GM12878 (cell line): ENCODE measurements around the gene GTF2B. TPM values are rescaled to one million over a fixed set of nuclear protein-coding genes. Genes with fewer than 3 reads are reported as not detected.
"Not testable (repeated sequence)": the region's sequence is repeated elsewhere in the genome, so short reads cannot be mapped to it uniquely, and the experiment has no call there.

Experiments
- ATAC-seq: fragments of 200-7000 bp; cut with Tn5 transposase; 3 replicates; pipeline ENCODE4 v1.9.1; 2020; ENCODE audit warnings: mild to moderate bottlenecking, moderate library complexity
- BruUV-seq: library from RNA; stranded (reverse); fragments of 400-500 nt; replicated peaks from 2 replicates; lab custom pipeline; 2021; lab: Mats Ljungman, UMichigan
- CTCF ChIA-PET: fragments of 300-600 bp; sonication (Branson Sonifier 250); formaldehyde crosslinking; extraction: SDS; loops from one replicate; lab custom pipeline; 2021; ENCODE audit warnings: inconsistent platforms; lab: Yijun Ruan, JAX
- POLR2A ChIA-PET: fragments of 350-600 bp; formaldehyde crosslinking; extraction: SDS; loops from one replicate; lab custom pipeline; 2021; ENCODE audit warnings: inconsistent platforms; lab: Charles Lee
- RAD21 ChIA-PET: fragments of 300-600 bp; sonication (Branson Sonifier 250); formaldehyde crosslinking; loops from one replicate; lab custom pipeline; 2023; ENCODE audit warnings: antibody characterized with exemption; ENCODE audit not compliant: unreplicated experiment; lab: Charles Lee
- SMC1A ChIA-PET: fragments of 300-600 bp; sonication (Branson Sonifier 250); formaldehyde crosslinking; loops from one replicate; lab custom pipeline; 2023; ENCODE audit not compliant: unreplicated experiment, uncharacterized antibody; lab: Charles Lee
- DNase-seq: peaks from one replicate; pipeline ENCODE4 v3.0.0-alpha.2; 2011; ENCODE audit warnings: low read depth, low spot score
- FAIRE-seq: peaks from 3 replicates; lab custom pipeline; 2011; peaks lifted over from hg19 to GRCh38; lab: Jason Lieb, UNC
- H2AFZ ChIP-seq: 2 replicates; pipeline ENCODE4 v1.6.0; 2011; ENCODE audit warnings: low read depth, low read length, control low read depth; ENCODE audit not compliant: control insufficient read depth
- H3K27ac ChIP-seq: 2 replicates; pipeline ENCODE4 v1.5.1; 2011; ENCODE audit warnings: control low read depth; ENCODE audit not compliant: control insufficient read depth, insufficient read depth
- H3K27me3 ChIP-seq, 2 experiments: replicated peaks in 1 of 2; 2 replicates each; pipeline versions ENCODE4 v1.6.0 to v1.6.1; 2011; ENCODE audit warnings: low read length in 1 of 2; ENCODE audit not compliant: control insufficient read depth in 2 of 2, insufficient read depth in 2 of 2
- H3K36me3 ChIP-seq, 2 experiments: 2 replicates each; pipeline ENCODE4 v1.5.1; 2011; ENCODE audit warnings: low read length in 1 of 2; ENCODE audit not compliant: control insufficient read depth in 2 of 2, insufficient read depth in 2 of 2
- H3K4me1 ChIP-seq: 2 replicates; pipeline ENCODE4 v1.6.1; 2011; ENCODE audit warnings: mild to moderate bottlenecking, low read length, moderate library complexity, mixed read lengths; ENCODE audit not compliant: control insufficient read depth, insufficient read depth
- H3K4me2 ChIP-seq: 2 replicates; pipeline ENCODE4 v1.6.0; 2011; ENCODE audit warnings: control low read depth; ENCODE audit not compliant: control insufficient read depth, insufficient read depth
- H3K4me3 ChIP-seq: fragments of 200-600 bp; sonication (generic); 2 replicates; pipeline ENCODE4 v1.5.1; 2016
- H3K79me2 ChIP-seq: 2 replicates; pipeline ENCODE4 v1.6.0; 2011; ENCODE audit warnings: low read length; ENCODE audit not compliant: control insufficient read depth, insufficient read depth
- H3K9ac ChIP-seq: 2 replicates; pipeline ENCODE4 v1.8.0; 2011; ENCODE audit warnings: low read length, control low read depth, mixed read lengths; ENCODE audit not compliant: control insufficient read depth, insufficient read depth
- H3K9me3 ChIP-seq: replicated peaks from 3 replicates; pipeline ENCODE4 v1.5.1; 2011; ENCODE audit warnings: mild to moderate bottlenecking, low read length; ENCODE audit not compliant: control insufficient read depth, insufficient read depth
- H4K20me1 ChIP-seq: 2 replicates; pipeline ENCODE4 v1.6.0; 2011; ENCODE audit not compliant: control insufficient read depth, insufficient read depth
- ASH2L ChIP-seq: fragments of 300-600, 200-600 bp; sonication (generic); IDR thresholded peaks from 2 replicates; pipeline ENCODE4 v1.6.1; 2017; ENCODE audit warnings: low read depth, mild to moderate bottlenecking, borderline replicate concordance
- FOS ChIP-seq: IDR thresholded peaks from 3 replicates; pipeline ENCODE4 v1.6.1; 2011; ENCODE audit warnings: borderline replicate concordance; ENCODE audit not compliant: insufficient read length; ENCODE audit errors: extremely low read depth
- WGBS: methylation state at CpG from one replicate; pipeline ENCODE4 v1.1.6; 2016; ENCODE audit warnings: low lambda C conversion rate; ENCODE audit not compliant: insufficient replicate concordance, insufficient coverage; ENCODE audit errors: missing lambda C conversion rate; 5-methylcytosine and 5-hydroxymethylcytosine counted together
- in situ Hi-C: fragments of 300-500 bp; cut with MboI; formaldehyde crosslinking; loops from 9 replicates; pipeline ENCODE4 v1.14.3; 2018; ENCODE audit warnings: mixed read lengths
- intact Hi-C: fragments of 100-400 bp; cut with micrococcal nuclease; formaldehyde crosslinking; loops from one replicate; pipeline ENCODE4 v1.14.2; 2022; ENCODE audit not compliant: unreplicated experiment
- polyA plus RNA-seq, 11 experiments: library from polyadenylated mRNA; depleted of rRNA in 4 of 11; unstranded in 6 of 11; stranded (reverse) in 5 of 11; fragments of >200 nt; fragmentation: Nextera tagmentation in 4 of 11; fragmentation: Illumina TruSeq in 1 of 11; extraction: Ambion mirVana in 4 of 11; extraction: Trizol in 1 of 11; gene quantifications; 1 replicate in 1 of 11; 2 replicates in 10 of 11; pipeline versions ENCODE4 v1.2.1 to v1.2.3, GENCODE V29; 2011 to 2016; ENCODE audit warnings: inconsistent platforms in 2 of 11, missing spikeins in 2 of 11, low read depth in 1 of 11
- total RNA-seq, 4 experiments: library from RNA; depleted of rRNA in 3 of 4; stranded (reverse); fragments of >200 nt in 3 of 4; fragmentation: Illumina TruSeq in 1 of 4; extraction: Trizol in 1 of 4; gene quantifications; 2 replicates each; pipeline versions ENCODE4 v1.2.1 to v1.2.3, GENCODE V29; 2013 to 2021
- TF ChIP-seq, protein P1 (sequence below): IDR thresholded peaks from 2 replicates; pipeline ENCODE4 v1.6.1; 2012; ENCODE audit warnings: low read depth, low read length, improper control_type of control experiment
- TF ChIP-seq, protein P2 (sequence below): fragments of 450-650 bp; formaldehyde crosslinking; IDR thresholded peaks from 2 replicates; pipeline ENCODE4 v1.4.0; 2020; ENCODE audit warnings: mild to moderate bottlenecking, moderate library complexity

The GTF2B gene
- total and polyA plus RNA-seq, 10 of the 15 experiments (the other 5 are each of a cell fraction or from before 2014, with no cell fraction given) = 27.9 to 79.7 (median 59.5) TPM

GRCh38 chr1:88873737-88874349, 17.5 kb downstream of the GTF2B start (continued):
- TF ChIP-seq, protein P1, sequence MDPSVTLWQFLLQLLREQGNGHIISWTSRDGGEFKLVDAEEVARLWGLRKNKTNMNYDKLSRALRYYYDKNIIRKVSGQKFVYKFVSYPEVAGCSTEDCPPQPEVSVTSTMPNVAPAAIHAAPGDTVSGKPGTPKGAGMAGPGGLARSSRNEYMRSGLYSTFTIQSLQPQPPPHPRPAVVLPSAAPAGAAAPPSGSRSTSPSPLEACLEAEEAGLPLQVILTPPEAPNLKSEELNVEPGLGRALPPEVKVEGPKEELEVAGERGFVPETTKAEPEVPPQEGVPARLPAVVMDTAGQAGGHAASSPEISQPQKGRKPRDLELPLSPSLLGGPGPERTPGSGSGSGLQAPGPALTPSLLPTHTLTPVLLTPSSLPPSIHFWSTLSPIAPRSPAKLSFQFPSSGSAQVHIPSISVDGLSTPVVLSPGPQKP = no peak
- TF ChIP-seq, protein P2, sequence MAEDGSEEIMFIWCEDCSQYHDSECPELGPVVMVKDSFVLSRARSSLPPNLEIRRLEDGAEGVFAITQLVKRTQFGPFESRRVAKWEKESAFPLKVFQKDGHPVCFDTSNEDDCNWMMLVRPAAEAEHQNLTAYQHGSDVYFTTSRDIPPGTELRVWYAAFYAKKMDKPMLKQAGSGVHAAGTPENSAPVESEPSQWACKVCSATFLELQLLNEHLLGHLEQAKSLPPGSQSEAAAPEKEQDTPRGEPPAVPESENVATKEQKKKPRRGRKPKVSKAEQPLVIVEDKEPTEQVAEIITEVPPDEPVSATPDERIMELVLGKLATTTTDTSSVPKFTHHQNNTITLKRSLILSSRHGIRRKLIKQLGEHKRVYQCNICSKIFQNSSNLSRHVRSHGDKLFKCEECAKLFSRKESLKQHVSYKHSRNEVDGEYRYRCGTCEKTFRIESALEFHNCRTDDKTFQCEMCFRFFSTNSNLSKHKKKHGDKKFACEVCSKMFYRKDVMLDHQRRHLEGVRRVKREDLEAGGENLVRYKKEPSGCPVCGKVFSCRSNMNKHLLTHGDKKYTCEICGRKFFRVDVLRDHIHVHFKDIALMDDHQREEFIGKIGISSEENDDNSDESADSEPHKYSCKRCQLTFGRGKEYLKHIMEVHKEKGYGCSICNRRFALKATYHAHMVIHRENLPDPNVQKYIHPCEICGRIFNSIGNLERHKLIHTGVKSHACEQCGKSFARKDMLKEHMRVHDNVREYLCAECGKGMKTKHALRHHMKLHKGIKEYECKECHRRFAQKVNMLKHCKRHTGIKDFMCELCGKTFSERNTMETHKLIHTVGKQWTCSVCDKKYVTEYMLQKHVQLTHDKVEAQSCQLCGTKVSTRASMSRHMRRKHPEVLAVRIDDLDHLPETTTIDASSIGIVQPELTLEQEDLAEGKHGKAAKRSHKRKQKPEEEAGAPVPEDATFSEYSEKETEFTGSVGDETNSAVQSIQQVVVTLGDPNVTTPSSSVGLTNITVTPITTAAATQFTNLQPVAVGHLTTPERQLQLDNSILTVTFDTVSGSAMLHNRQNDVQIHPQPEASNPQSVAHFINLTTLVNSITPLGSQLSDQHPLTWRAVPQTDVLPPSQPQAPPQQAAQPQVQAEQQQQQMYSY (CRISPR knock-in tag) = no peak
- TF ChIP-seq FOS (no peak), ASH2L (no peak)

GRCh38 chr1:88869644-88870043, 21.7 kb downstream of the GTF2B start:
- not testable (repeated sequence) for FAIRE-seq, H4K20me1 ChIP-seq

More at GRCh38 chr1:88869644-88870043, 21.7 kb downstream of the GTF2B start:
- ATAC-seq, RAD21 ChIA-PET, POLR2A ChIA-PET, H3K4me1 ChIP-seq, H3K4me3 ChIP-seq, H3K9me3 ChIP-seq, SMC1A ChIA-PET, H3K9ac ChIP-seq, DNase-seq, H3K27ac ChIP-seq, intact Hi-C loops, H2AFZ ChIP-seq, H3K4me2 ChIP-seq, H3K27me3 ChIP-seq, BruUV-seq, H3K36me3 ChIP-seq: not testable (repeated sequence)
- CTCF ChIA-PET = interaction anchor here (0.7 kb wide), 1 partner anchor 697 kb away, joined by 3 read pairs; no protein-coding TSS in a partner anchor
- in situ Hi-C loops = loop anchor here (25.0 kb wide), 1 partner anchor 682 kb away; no protein-coding TSS in a partner anchor
- H3K79me2 ChIP-seq = peaks cover 29% of the 10 kb centered on the region
- 98% methylated on average over 14 of the region's 14 CpGs for WGBS
